HCEC 1CT (cell line): Measurements from ENCODE around the gene GPR156.
"Not testable (repeated sequence)": the region's sequence is repeated elsewhere in the genome, so short reads cannot be mapped to it uniquely, and the experiment has no call there.

Experiments used
- DNase-seq: peaks from one replicate; pipeline ENCODE4 v3.0.0-alpha.2; 2017

GPR156 gene

GRCh38 chr3:120156699-120157098, 128.3 kb downstream of the GPR156 start:
- DNase-seq: no peak

- DNase-seq: not testable (repeated sequence)
Measured at GRCh38 chr3:120155694-120156093, 129.3 kb downstream of the GPR156 start.

- DNase-seq: no peak
Measured at GRCh38 chr3:120155108-120155507, 129.9 kb downstream of the GPR156 start.

- DNase-seq: peak; percentile 78
Measured at GRCh38 chr3:120153294-120153693, 131.7 kb downstream of the GPR156 start.

GRCh38 chr3:120151791-120152190, 133.2 kb downstream of the GPR156 start:
- no peak for DNase-seq

GRCh38 chr3:120148187-120148949, 136.7 kb downstream of the GPR156 start:
- DNase-seq: no peak

DNA sequence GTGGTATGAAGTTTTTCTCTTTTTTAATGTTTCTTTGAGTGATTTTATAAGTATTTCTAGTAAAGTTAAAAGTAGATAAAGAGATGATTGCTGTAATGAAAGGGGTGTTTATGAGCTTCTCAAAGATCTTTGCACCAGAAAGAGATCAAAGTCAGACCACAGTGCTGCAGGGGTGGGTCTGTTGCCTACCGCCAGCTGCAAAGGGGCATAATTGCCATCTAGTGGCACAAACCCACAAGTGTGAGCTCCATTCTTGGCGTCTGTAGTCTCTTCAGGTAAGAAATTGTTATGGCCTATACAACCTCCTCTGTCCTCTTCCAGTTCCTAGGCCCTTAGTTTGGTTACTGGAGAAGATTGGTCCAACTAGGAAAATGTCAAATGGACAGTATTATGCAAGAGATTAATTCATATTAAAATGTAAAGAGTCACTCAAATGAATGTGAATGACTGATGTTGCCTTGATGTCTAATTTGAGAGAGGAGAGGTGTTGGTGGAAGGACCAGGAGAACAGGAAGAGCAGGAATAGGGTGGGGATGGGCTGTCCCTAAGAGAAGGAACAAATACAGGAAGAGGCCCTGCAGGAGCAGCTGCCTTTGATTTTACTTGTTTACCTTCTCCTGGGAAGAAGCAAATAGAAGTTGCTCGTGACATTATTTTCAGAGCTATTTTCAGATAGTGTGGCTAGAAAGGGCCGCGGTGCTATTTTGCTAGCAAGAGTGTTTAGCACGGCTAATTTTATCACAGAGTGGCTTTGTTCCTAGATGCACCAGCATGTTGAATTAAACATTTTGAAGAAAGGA, 137.8 kb downstream of the GPR156 start:
- no peak for DNase-seq

DNA sequence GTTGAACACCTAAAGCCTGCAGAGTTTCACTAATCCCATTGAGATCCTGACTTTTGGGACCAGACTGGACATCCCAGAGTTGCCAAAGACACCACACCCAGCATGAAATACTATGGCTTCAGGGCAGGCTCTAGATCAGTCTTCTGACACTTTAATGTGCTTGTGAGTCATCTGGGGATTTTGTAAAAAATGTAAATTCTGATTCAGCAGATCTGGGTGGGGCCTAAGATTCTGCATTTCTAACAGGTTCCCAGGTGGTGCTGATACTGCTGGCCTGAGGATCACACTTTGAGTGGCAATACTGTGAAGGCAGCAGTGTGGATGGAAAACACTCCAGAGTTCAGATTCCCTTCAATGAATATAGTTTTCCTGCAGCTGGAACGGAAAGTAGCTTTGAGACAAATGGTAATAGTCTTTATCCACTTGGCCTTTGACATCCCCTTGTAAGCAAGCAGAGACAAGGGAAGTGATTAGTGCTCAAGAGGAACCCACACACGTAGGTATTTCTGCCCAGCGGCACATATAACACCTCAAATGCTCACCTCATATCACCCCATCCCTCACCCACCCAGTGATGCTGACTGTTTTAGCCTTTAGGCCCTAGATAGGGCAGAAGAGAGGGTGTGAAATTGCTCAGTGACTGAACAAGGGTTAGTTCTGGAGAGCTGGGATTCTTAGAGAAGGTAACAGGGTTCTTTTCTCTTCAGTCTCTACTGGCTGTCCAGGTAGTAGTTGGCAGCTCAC, 139.3 kb downstream of the GPR156 start:
- DNase-seq: peak; percentile 81

DNA sequence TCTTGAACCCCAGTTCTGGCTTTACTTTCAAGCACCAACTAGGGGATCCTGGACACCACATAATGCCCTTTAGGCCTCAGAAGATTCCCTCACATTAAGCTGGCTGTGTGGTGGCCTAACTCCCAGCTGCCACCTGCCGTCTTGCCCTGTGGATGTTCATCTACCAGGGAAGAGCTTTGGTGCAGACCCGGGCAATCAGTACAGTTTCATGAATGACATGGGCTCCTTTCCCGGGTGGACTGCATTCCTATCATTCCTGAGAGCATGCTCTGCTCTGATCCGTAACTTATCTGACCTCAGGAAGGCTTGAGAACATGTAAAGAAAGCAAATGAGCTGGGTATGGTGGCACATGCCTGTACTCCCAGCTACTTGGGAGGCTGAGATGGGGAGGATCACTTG, 140.8 kb downstream of the GPR156 start:
- DNase-seq: peak; percentile 62

- no peak for DNase-seq
Measured at GRCh38 chr3:120143676-120144075, 141.3 kb downstream of the GPR156 start.

GRCh38 chr3:120142236-120142635, 142.8 kb downstream of the GPR156 start:
- DNase-seq: no peak

DNA sequence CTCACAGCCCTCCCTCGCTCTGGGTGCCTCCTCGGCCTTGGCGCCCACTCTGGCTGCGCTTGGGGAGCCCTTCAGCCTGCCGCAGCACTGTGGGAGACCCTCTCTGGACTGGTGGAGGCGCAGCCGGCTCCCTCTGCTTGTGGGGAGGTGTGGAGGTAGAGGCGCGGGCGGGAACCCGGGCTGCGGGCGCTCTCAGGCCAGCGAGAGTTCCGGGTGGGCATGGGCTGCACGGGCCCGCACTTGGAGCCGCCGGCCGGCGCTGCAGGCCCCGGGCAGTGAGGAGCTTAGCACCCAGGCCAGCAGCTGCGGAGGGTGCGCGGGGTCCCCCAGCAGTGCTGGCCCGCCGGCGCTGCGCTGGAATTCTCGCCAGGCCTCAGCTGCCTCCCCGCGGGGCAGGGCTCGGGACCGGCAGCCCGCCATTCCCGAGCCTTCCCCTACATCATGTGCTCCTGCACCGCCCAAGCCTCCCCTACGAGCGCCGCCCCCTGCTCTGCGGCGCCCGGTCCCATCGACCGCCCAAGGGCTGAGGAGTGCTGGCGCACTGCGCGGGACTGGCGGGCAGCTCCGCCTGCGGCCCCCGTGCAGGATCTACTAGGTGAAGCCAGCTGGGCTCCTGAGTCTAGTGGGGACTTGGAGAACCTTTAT, 144.8 kb downstream of the GPR156 start:
- no peak for DNase-seq

GRCh38 chr3:120139140-120139539, 145.9 kb downstream of the GPR156 start:
- no peak for DNase-seq

DNA sequence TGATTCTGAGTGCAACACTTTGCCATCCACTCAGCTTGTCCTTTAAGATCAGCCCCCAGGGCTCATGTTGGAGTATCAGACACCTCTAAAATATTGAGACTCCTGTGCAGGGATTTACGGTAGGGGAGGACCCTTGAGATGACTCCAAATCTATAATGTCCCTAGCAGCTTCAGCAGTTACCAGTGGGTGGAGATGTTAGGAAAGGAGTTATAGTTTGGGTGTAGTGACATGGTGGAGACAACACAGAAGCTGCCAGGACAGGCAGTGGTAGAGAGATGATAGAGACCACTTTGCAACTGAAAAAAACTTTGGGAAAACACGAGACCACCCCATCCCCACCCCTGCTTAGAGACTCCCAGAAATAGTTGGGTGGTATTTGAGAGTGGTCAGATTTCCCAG, 147.5 kb downstream of the GPR156 start:
- DNase-seq: no peak

GRCh38 chr3:120130656-120131055, 154.4 kb downstream of the GPR156 start:
- DNase-seq: no peak

DNA sequence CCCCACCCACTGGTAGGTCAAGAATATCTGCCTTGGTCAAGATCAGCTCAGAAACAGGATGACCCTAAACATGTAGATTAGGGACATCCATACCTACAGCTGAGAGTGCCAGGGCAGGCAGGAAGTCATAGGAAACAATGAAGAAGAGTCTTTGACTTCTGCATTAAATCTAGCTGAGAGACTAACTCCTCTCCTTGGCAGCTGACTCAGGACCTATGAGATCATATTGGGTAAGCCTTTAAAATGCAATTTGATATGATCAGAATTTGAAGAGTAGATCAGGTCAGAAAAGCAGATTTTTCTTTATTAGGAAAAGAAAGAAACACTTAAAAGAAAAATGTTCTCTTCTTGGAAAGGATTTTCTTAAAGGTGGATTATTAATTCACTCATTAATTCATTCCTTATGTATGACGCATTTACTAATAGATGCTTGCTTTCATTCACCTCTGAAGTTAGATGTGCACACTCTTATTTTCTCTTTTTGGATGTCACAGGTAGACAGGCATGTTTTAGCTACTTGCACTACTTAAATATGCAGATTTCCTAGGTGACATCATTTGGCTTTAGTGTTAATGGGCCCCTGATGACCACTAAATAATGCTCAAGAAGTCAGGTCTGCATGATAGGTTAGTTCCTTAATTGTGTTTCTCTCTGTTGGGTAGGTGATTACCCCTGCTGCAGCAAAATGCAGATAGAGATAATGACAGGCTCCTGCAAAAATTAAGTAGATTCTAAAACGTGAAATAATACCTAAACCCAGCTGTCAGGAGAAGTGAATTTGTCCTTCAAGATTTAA, 155.1 kb downstream of the GPR156 start:
- DNase-seq: peak; percentile 51

DNA sequence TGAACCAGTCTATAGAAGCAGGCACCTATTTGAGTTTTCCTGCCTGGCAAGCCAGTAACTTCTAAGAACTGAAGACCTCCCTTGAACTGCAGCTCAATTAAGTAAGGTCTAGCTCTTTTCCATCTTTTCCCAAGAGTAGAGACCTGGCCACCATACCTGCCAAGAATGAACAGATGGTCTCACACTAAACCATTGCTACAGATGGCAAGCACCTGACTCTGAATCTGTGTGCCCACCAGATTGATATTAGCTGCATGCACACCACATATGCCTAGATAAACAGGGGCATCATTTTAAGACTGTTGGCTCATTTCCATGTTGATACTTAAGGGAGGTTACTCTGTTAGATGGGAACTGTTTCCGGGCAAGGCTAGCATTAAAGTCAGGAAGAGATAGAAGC, 156.0 kb downstream of the GPR156 start:
- no peak for DNase-seq

DNA sequence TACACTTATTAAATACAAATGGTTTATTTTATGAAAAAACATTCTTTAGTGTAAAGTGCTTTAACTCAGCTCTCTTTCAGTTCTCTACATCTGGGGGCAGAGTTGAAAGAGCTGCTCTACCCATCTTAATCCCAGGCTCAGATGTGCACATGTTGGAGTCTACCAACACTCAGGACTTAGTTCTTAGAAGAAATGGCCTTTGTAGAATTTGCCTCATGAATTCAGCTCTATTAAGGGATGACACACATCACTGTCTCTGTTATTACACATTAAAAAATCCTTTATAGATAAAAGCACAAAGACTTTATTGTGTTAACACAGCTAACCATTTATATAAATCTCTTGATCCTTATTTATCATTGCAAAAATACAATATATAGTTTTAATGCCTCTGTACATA, 159.0 kb downstream of the GPR156 start:
- DNase-seq: no peak

- DNase-seq: no peak
Measured at GRCh38 chr3:120119846-120120510, 165.0 kb downstream of the GPR156 start.
